HEK293 (cell line): ENCODE measurements around the gene PLD3.

ENCODE experiments used
- HOXA7 ChIP-seq: sonication (generic); formaldehyde crosslinking; IDR thresholded peaks from 2 replicates; pipeline ENCODE4 v1.8.1; 2022; ENCODE audit warnings: missing genetic modification reagents, borderline replicate concordance
- KLF1 ChIP-seq: fragments of 450-650 bp; formaldehyde crosslinking; IDR thresholded peaks from 2 replicates; pipeline ENCODE4 v1.5.1; 2016; ENCODE audit warnings: missing biosample characterization, missing genetic modification characterization
- KLF17 ChIP-seq: fragments of 450-650 bp; formaldehyde crosslinking; IDR thresholded peaks from 2 replicates; pipeline ENCODE4 v1.5.1; 2016; ENCODE audit warnings: missing biosample characterization, missing genetic modification characterization
- OSR2 ChIP-seq: fragments of 450-650 bp; formaldehyde crosslinking; IDR thresholded peaks from 2 replicates; pipeline ENCODE4 v1.5.1; 2016; ENCODE audit warnings: missing biosample characterization, missing genetic modification characterization
- REPIN1 ChIP-seq: fragments of 450-650 bp; formaldehyde crosslinking; IDR thresholded peaks from 2 replicates; pipeline ENCODE4 v1.5.1; 2017; ENCODE audit warnings: missing biosample characterization, missing genetic modification characterization, low read depth
- REST ChIP-seq: fragments of 450-650 bp; formaldehyde crosslinking; IDR thresholded peaks from 2 replicates; pipeline ENCODE4 v1.5.1; 2016; ENCODE audit warnings: missing biosample characterization, missing genetic modification characterization
- SETDB1 ChIP-seq: IDR thresholded peaks from one replicate; pipeline ENCODE4 v1.6.1; 2017; ENCODE audit warnings: mild to moderate bottlenecking, low read length, moderate library complexity, mixed read lengths; ENCODE audit not compliant: insufficient read length
- WT1 ChIP-seq: fragments of 450-650 bp; formaldehyde crosslinking; IDR thresholded peaks from 2 replicates; pipeline ENCODE4 v1.5.1; 2016; ENCODE audit warnings: missing biosample characterization, missing genetic modification characterization
- ZBTB11 ChIP-seq: fragments of 450-650 bp; formaldehyde crosslinking; conservative IDR thresholded peaks from 2 replicates; pipeline ENCODE4 v1.5.1; 2016; ENCODE audit warnings: low read depth, missing biosample characterization, missing genetic modification characterization
- ZNF280D ChIP-seq: fragments of 450-650 bp; formaldehyde crosslinking; IDR thresholded peaks from 2 replicates; pipeline ENCODE4 v1.5.1; 2016; ENCODE audit warnings: missing biosample characterization, missing genetic modification characterization
- ZNF629 ChIP-seq: fragments of 450-650 bp; formaldehyde crosslinking; IDR thresholded peaks from 2 replicates; pipeline ENCODE4 v1.5.1; 2017; ENCODE audit warnings: missing biosample characterization, missing genetic modification characterization
- ZNF664 ChIP-seq: fragments of 450-650 bp; formaldehyde crosslinking; IDR thresholded peaks from 2 replicates; pipeline ENCODE4 v1.5.1; 2016; ENCODE audit warnings: missing biosample characterization, missing genetic modification characterization
- TF ChIP-seq, protein P1 (sequence below): fragments of 450-650 bp; formaldehyde crosslinking; IDR thresholded peaks from 2 replicates; pipeline ENCODE4 v1.5.1; 2016; ENCODE audit warnings: missing biosample characterization, missing genetic modification characterization
- TF ChIP-seq, protein P2 (sequence below): fragments of 450-650 bp; formaldehyde crosslinking; IDR thresholded peaks from 2 replicates; pipeline ENCODE4 v1.5.1; 2016; ENCODE audit warnings: missing biosample characterization, missing genetic modification characterization, borderline replicate concordance

The PLD3 gene

GRCh38 chr19:40348961-40349507, 539 bp downstream of the PLD3 start (continued):
- TF ChIP-seq OSR2 (tag by site-specific recombination) (0 out of 2 replicates have a peak, but pooled peaks have one; percentile 5), REPIN1 (tag by site-specific recombination) (no peak; the same call in none of the 2 replicates), KLF1 (tag by site-specific recombination) (peak; percentile 30), WT1 (tag by site-specific recombination) (peak; percentile 47), ZNF664 (tag by site-specific recombination) (peak; percentile 41; the same call in 1 of the 2 replicates), REST (peak; percentile 26; the same call in 1 of the 2 replicates), ZBTB11 (tag by site-specific recombination) (no peak), HOXA7 (CRISPR knock-in tag) (no peak), ZNF629 (tag by site-specific recombination) (peak; percentile 99), KLF17 (tag by site-specific recombination) (peak; percentile 94), ZNF280D (tag by site-specific recombination) (0 out of 2 replicates have a peak, but pooled peaks have one; percentile 6), SETDB1 (no peak)
- TF ChIP-seq, protein P1, sequence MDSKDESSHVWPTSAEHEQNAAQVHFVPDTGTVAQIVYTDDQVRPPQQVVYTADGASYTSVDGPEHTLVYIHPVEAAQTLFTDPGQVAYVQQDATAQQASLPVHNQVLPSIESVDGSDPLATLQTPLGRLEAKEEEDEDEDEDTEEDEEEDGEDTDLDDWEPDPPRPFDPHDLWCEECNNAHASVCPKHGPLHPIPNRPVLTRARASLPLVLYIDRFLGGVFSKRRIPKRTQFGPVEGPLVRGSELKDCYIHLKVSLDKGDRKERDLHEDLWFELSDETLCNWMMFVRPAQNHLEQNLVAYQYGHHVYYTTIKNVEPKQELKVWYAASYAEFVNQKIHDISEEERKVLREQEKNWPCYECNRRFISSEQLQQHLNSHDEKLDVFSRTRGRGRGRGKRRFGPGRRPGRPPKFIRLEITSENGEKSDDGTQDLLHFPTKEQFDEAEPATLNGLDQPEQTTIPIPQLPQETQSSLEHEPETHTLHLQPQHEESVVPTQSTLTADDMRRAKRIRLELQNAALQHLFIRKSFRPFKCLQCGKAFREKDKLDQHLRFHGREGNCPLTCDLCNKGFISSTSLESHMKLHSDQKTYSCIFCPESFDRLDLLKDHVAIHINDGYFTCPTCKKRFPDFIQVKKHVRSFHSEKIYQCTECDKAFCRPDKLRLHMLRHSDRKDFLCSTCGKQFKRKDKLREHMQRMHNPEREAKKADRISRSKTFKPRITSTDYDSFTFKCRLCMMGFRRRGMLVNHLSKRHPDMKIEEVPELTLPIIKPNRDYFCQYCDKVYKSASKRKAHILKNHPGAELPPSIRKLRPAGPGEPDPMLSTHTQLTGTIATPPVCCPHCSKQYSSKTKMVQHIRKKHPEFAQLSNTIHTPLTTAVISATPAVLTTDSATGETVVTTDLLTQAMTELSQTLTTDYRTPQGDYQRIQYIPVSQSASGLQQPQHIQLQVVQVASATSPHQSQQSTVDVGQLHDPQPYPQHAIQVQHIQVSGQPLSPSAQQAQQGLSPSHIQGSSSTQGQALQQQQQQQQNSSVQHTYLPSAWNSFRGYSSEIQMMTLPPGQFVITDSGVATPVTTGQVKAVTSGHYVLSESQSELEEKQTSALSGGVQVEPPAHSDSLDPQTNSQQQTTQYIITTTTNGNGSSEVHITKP: peak; percentile 84
- TF ChIP-seq, protein P2, sequence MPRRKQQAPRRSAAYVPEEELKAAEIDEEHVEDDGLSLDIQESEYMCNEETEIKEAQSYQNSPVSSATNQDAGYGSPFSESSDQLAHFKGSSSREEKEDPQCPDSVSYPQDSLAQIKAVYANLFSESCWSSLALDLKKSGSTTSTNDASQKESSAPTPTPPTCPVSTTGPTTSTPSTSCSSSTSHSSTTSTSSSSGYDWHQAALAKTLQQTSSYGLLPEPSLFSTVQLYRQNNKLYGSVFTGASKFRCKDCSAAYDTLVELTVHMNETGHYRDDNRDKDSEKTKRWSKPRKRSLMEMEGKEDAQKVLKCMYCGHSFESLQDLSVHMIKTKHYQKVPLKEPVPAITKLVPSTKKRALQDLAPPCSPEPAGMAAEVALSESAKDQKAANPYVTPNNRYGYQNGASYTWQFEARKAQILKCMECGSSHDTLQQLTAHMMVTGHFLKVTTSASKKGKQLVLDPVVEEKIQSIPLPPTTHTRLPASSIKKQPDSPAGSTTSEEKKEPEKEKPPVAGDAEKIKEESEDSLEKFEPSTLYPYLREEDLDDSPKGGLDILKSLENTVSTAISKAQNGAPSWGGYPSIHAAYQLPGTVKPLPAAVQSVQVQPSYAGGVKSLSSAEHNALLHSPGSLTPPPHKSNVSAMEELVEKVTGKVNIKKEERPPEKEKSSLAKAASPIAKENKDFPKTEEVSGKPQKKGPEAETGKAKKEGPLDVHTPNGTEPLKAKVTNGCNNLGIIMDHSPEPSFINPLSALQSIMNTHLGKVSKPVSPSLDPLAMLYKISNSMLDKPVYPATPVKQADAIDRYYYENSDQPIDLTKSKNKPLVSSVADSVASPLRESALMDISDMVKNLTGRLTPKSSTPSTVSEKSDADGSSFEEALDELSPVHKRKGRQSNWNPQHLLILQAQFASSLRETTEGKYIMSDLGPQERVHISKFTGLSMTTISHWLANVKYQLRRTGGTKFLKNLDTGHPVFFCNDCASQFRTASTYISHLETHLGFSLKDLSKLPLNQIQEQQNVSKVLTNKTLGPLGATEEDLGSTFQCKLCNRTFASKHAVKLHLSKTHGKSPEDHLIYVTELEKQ (tag by site-specific recombination): peak; percentile 23; the same call in 1 of the 2 replicates
